PC-3 (cell line): ENCODE results near the gene SLC13A1. TPM values are rescaled to one million over a fixed set of nuclear protein-coding genes. Genes with fewer than 3 reads are reported as not detected.

Experiments used
- ATAC-seq: fragments of 200-7000 bp; cut with Tn5 transposase; 2 replicates; pipeline ENCODE4 v1.9.1; 2020; ENCODE audit warnings: mild to moderate bottlenecking, moderate library complexity
- BruUV-seq: library from RNA; stranded (reverse); fragments of 400-500 nt; replicated peaks from 2 replicates; lab custom pipeline; 2021; lab: Mats Ljungman, UMichigan
- CTCF ChIA-PET: fragments of 300-600 bp; sonication (Branson Sonifier 250); formaldehyde crosslinking; loops from one replicate; lab custom pipeline; 2022; ENCODE audit warnings: antibody characterized with exemption; lab: Charles Lee
- POLR2A ChIA-PET: fragments of 300-600 bp; sonication (Branson Sonifier 250); formaldehyde crosslinking; loops from one replicate; lab custom pipeline; 2022; ENCODE audit warnings: antibody characterized with exemption; ENCODE audit not compliant: unreplicated experiment; lab: Charles Lee
- DNase-seq: peaks from one replicate; pipeline ENCODE4 v3.0.0-alpha.2; 2015
- H2AFZ ChIP-seq: fragments of 300-600 bp; sonication (generic); 2 replicates; pipeline ENCODE4 v1.6.0; 2016; ENCODE audit warnings: antibody characterized with exemption, low read length
- H3F3A ChIP-seq: fragments of 300-600 bp; sonication (generic); one replicate; pipeline ENCODE4 v1.6.0; 2017; ENCODE audit warnings: antibody characterized with exemption, low read length, control low read depth, mild to moderate bottlenecking; ENCODE audit not compliant: unreplicated experiment
- H3K27ac ChIP-seq: fragments of 300-600 bp; sonication (generic); 2 replicates; pipeline ENCODE4 v1.5.1; 2016; ENCODE audit warnings: mild to moderate bottlenecking, low read length
- H3K27me3 ChIP-seq: fragments of 300-600 bp; sonication (generic); 2 replicates; pipeline ENCODE4 v1.6.1; 2016; ENCODE audit warnings: low read length, mixed read lengths
- H3K36me3 ChIP-seq: fragments of 300-600 bp; sonication (generic); 2 replicates; pipeline ENCODE4 v1.6.1; 2016; ENCODE audit warnings: low read depth, mixed run types, low read length, mixed read lengths
- H3K4me1 ChIP-seq: fragments of 300-600 bp; sonication (generic); 2 replicates; pipeline ENCODE4 v1.5.1; 2016; ENCODE audit warnings: low read length; ENCODE audit not compliant: insufficient read depth
- H3K4me2 ChIP-seq: fragments of 300-600 bp; sonication (generic); 2 replicates; pipeline ENCODE4 v1.6.0; 2016; ENCODE audit warnings: low read length
- H3K4me3 ChIP-seq: fragments of 300-600 bp; sonication (generic); 2 replicates; pipeline ENCODE4 v1.5.1; 2016; ENCODE audit warnings: mild to moderate bottlenecking, low read length, mixed read lengths
- H3K79me2 ChIP-seq: fragments of 300-600 bp; sonication (generic); 2 replicates; pipeline ENCODE4 v1.6.1; 2017; ENCODE audit warnings: low read length, mixed read lengths
- H3K9ac ChIP-seq: fragments of 300-600 bp; sonication (generic); 2 replicates; pipeline ENCODE4 v1.6.0; 2016; ENCODE audit warnings: mild to moderate bottlenecking, low read length
- H3K9me2 ChIP-seq: fragments of 300-600 bp; sonication (generic); replicated peaks from 2 replicates; pipeline ENCODE4 v1.6.1; 2016; ENCODE audit warnings: mixed run types, low read length, mixed read lengths
- H3K9me3 ChIP-seq: fragments of 300-600 bp; sonication (generic); 2 replicates; pipeline ENCODE4 v1.6.1; 2016; ENCODE audit warnings: low read length, mixed read lengths
- H4K20me1 ChIP-seq: fragments of 300-600 bp; sonication (generic); 2 replicates; pipeline ENCODE4 v1.6.1; 2016; ENCODE audit warnings: low read length, mixed read lengths
- CTCF ChIP-seq: fragments of 300-600 bp; sonication (generic); conservative IDR thresholded peaks from 2 replicates; pipeline ENCODE4 v1.5.1; 2017; ENCODE audit warnings: antibody characterized with exemption, low read depth, mild to moderate bottlenecking, low read length
- EZH2 ChIP-seq: fragments of 300-600 bp; sonication (generic); IDR thresholded peaks from one replicate; pipeline ENCODE4 v1.6.1; 2017; ENCODE audit warnings: antibody characterized with exemption, mild to moderate bottlenecking, low read length; ENCODE audit not compliant: unreplicated experiment
- EZH2phosphoT487 ChIP-seq: fragments of 300-600 bp; sonication (generic); IDR thresholded peaks from 2 replicates; pipeline ENCODE4 v1.6.1; 2018; ENCODE audit warnings: mild to moderate bottlenecking, antibody characterized with exemption, low read length, borderline replicate concordance
- intact Hi-C: fragments of 100-400 bp; cut with micrococcal nuclease; formaldehyde crosslinking; loops from 2 replicates; pipeline ENCODE4 v1.9.0; 2023
- total RNA-seq: library from RNA; depleted of rRNA; stranded (reverse); fragments of >200 nt; gene quantifications from 2 replicates; pipeline ENCODE4 v1.2.3, GENCODE V29; 2014

SLC13A1 gene
- total RNA-seq, 1 experiment from 2014 or later, result not detected

GRCh38 chr7:123215350-123215749, 15.6 kb upstream of the SLC13A1 start:
- BruUV-seq, result no TSS peak
- intact Hi-C loops, result no loop called here
- Histone ChIP-seq H3K4me3 (no peak overlapping the region), H3K4me2 (no peak overlapping the region), H3K27me3 (no peaks in the 10 kb centered on the region), H3K27ac (no peak overlapping the region), H2AFZ (no peak overlapping the region), H3K79me2 (no peaks in the 10 kb centered on the region), H3K9me2 (no peaks in the 10 kb centered on the region), H4K20me1 (no peaks in the 10 kb centered on the region), H3K4me1 (no peaks in the 10 kb centered on the region), H3F3A (no peaks in the 10 kb centered on the region), H3K9me3 (peaks cover 9% of the 10 kb centered on the region; the same call in 1 of the 2 replicates), H3K9ac (no peak overlapping the region), H3K36me3 (no peaks in the 10 kb centered on the region)
- POLR2A ChIA-PET, result no interaction called here
- DNase-seq, result no peak
- ATAC-seq, result no peak
- no peak for TF ChIP-seq EZH2phosphoT487
- TF ChIP-seq EZH2, result no peak
- no peak for TF ChIP-seq CTCF
- CTCF ChIA-PET, result no interaction called here

GRCh38 chr7:123211545-123211944, 11.8 kb upstream of the SLC13A1 start:
- no peaks in the 10 kb centered on the region for H4K20me1 ChIP-seq
- CTCF ChIA-PET, result no interaction called here
- TF ChIP-seq CTCF (no peak), EZH2 (no peak), EZH2phosphoT487 (no peak)

GRCh38 chr7:123210986-123211385, 11.2 kb upstream of the SLC13A1 start:
- POLR2A ChIA-PET, result no interaction called here
- Histone ChIP-seq H3K9ac (no peak overlapping the region), H3K36me3 (no peaks in the 10 kb centered on the region), H3K4me2 (no peak overlapping the region), H3K27ac (no peak overlapping the region), H3K79me2 (no peaks in the 10 kb centered on the region), H3K27me3 (no peaks in the 10 kb centered on the region), H2AFZ (no peak overlapping the region), H3K4me3 (no peak overlapping the region), H3F3A (no peaks in the 10 kb centered on the region), H3K4me1 (no peaks in the 10 kb centered on the region), H3K9me3 (peaks cover 8% of the 10 kb centered on the region; the same call in 1 of the 2 replicates), H3K9me2 (no peaks in the 10 kb centered on the region), H4K20me1 (no peaks in the 10 kb centered on the region)
- ATAC-seq, result no peak
- DNase-seq, result no peak
- intact Hi-C loops, result no loop called here
- no peak for TF ChIP-seq EZH2
- TF ChIP-seq EZH2phosphoT487, result no peak
- TF ChIP-seq CTCF, result no peak
- CTCF ChIA-PET, result no interaction called here
- no TSS peak for BruUV-seq

More at GRCh38 chr7:123211545-123211944, 11.8 kb upstream of the SLC13A1 start:
- no peaks in the 10 kb centered on the region for H3K36me3 ChIP-seq
- H3K4me1 ChIP-seq, result no peaks in the 10 kb centered on the region
- no peak overlapping the region for H2AFZ ChIP-seq
- H3F3A ChIP-seq, result no peaks in the 10 kb centered on the region
- DNase-seq, result no peak
- no peak overlapping the region for H3K4me3 ChIP-seq
- H3K4me2 ChIP-seq, result no peak overlapping the region
- no peak overlapping the region for H3K27ac ChIP-seq
- POLR2A ChIA-PET, result no interaction called here
- no TSS peak for BruUV-seq
- H3K9ac ChIP-seq, result no peak overlapping the region
- H3K9me2 ChIP-seq, result no peaks in the 10 kb centered on the region
- intact Hi-C loops, result no loop called here
- no peak for ATAC-seq
- H3K79me2 ChIP-seq, result no peaks in the 10 kb centered on the region
- H3K27me3 ChIP-seq, result no peaks in the 10 kb centered on the region
- peaks cover 9% of the 10 kb centered on the region; the same call in 1 of the 2 replicates for H3K9me3 ChIP-seq
